H9 (cell line): ENCODE data around the gene ERAP2. TPM values are rescaled to one million over a fixed set of nuclear protein-coding genes. Genes with fewer than 3 reads are reported as not detected.

Experiments
- DNase-seq: peaks from one replicate; pipeline ENCODE4 v3.0.0-alpha.2; 2017
- H2AFZ ChIP-seq: one replicate; pipeline ENCODE4 v1.6.1; 2013; ENCODE audit warnings: mild to moderate bottlenecking, low read length, control low read depth, moderate library complexity
- H2AK5ac ChIP-seq: 2 replicates; pipeline ENCODE4 v1.6.1; 2013; ENCODE audit warnings: low read length, control low read depth, mixed read lengths; ENCODE audit not compliant: insufficient read length
- H2BK120ac ChIP-seq: one replicate; pipeline ENCODE4 v1.6.1; 2013; ENCODE audit warnings: low read depth, mild to moderate bottlenecking, low read length, control low read depth, inconsistent platforms; ENCODE audit not compliant: poor library complexity, severe bottlenecking
- H2BK12ac ChIP-seq: 2 replicates; pipeline ENCODE4 v1.6.1; 2013; ENCODE audit warnings: low read length, control low read depth, mixed read lengths, low read depth; ENCODE audit not compliant: insufficient read length
- H2BK15ac ChIP-seq: 2 replicates; pipeline ENCODE4 v1.6.1; 2013; ENCODE audit warnings: low read depth, low read length, control low read depth
- H2BK20ac ChIP-seq: one replicate; pipeline ENCODE4 v1.6.1; 2013; ENCODE audit warnings: low read depth, mild to moderate bottlenecking, low read length, control low read depth, inconsistent platforms; ENCODE audit not compliant: poor library complexity, severe bottlenecking
- H2BK5ac ChIP-seq: 2 replicates; pipeline ENCODE4 v1.6.1; 2013; ENCODE audit warnings: low read length, control low read depth, mixed read lengths; ENCODE audit not compliant: insufficient read length
- H3K14ac ChIP-seq: 2 replicates; pipeline ENCODE4 v1.6.1; 2013; ENCODE audit warnings: low read length, control low read depth; ENCODE audit not compliant: insufficient read depth
- H3K18ac ChIP-seq: 2 replicates; pipeline ENCODE4 v1.6.1; 2013; ENCODE audit warnings: low read depth, mild to moderate bottlenecking, mixed read lengths, low read length, control low read depth; ENCODE audit not compliant: insufficient read length
- H3K23ac ChIP-seq: 2 replicates; pipeline ENCODE4 v1.6.1; 2013; ENCODE audit warnings: low read length, control low read depth, mixed read lengths, low read depth; ENCODE audit not compliant: insufficient read length
- H3K23me2 ChIP-seq: 2 replicates; pipeline ENCODE4 v1.6.1; 2013; ENCODE audit warnings: low read depth, mild to moderate bottlenecking, mixed read lengths, low read length, control low read depth; ENCODE audit not compliant: insufficient read length, poor library complexity, severe bottlenecking
- H3K27ac ChIP-seq: 2 replicates; pipeline ENCODE4 v1.5.1; 2013; ENCODE audit warnings: low read length, control low read depth, mixed read lengths, low read depth; ENCODE audit not compliant: insufficient read length
- H3K27me3 ChIP-seq: 2 replicates; pipeline ENCODE4 v1.6.1; 2013; ENCODE audit warnings: low read length, control low read depth, inconsistent platforms; ENCODE audit not compliant: insufficient read depth
- H3K4ac ChIP-seq: 2 replicates; pipeline ENCODE4 v1.6.1; 2013; ENCODE audit warnings: low read depth, mild to moderate bottlenecking, control low read depth, inconsistent platforms, low read length, moderate library complexity
- H3K4me1 ChIP-seq: 2 replicates; pipeline ENCODE4 v1.6.1; 2013; ENCODE audit warnings: low read length, control low read depth, inconsistent platforms; ENCODE audit not compliant: insufficient read depth
- H3K4me2 ChIP-seq: 2 replicates; pipeline ENCODE4 v1.6.1; 2013; ENCODE audit warnings: low read length, control low read depth, mixed read lengths; ENCODE audit not compliant: insufficient read length, insufficient read depth
- H3K56ac ChIP-seq: 2 replicates; pipeline ENCODE4 v1.6.1; 2013; ENCODE audit warnings: low read depth, mild to moderate bottlenecking, mixed read lengths, low read length, control low read depth; ENCODE audit not compliant: insufficient read length
- H3K79me1 ChIP-seq: 2 replicates; pipeline ENCODE4 v1.6.1; 2013; ENCODE audit warnings: low read depth, mild to moderate bottlenecking, moderate library complexity, low read length, control low read depth, inconsistent platforms; ENCODE audit not compliant: insufficient read depth, poor library complexity, severe bottlenecking
- H3K79me2 ChIP-seq: 2 replicates; pipeline ENCODE4 v1.6.1; 2013; ENCODE audit warnings: low read length, control low read depth, inconsistent platforms; ENCODE audit not compliant: insufficient read depth
- H3K9ac ChIP-seq: 2 replicates; pipeline ENCODE4 v1.6.1; 2013; ENCODE audit warnings: low read length, control low read depth, mixed read lengths; ENCODE audit not compliant: insufficient read length; ENCODE audit errors: extremely low read depth
- H3K9me3 ChIP-seq: one replicate; pipeline ENCODE4 v1.6.1; 2013; ENCODE audit warnings: low read depth, low read length, inconsistent platforms; ENCODE audit not compliant: control insufficient read depth
- H3T11ph ChIP-seq: one replicate; pipeline ENCODE4 v1.6.1; 2013; ENCODE audit warnings: mild to moderate bottlenecking, low read length, control low read depth, inconsistent platforms
- H4K20me1 ChIP-seq: one replicate; pipeline ENCODE4 v1.6.1; 2013; ENCODE audit not compliant: control insufficient read depth, insufficient read length, insufficient read depth
- H4K5ac ChIP-seq: 2 replicates; pipeline ENCODE4 v1.6.1; 2013; ENCODE audit warnings: low read depth, mild to moderate bottlenecking, mixed read lengths, low read length, control low read depth; ENCODE audit not compliant: insufficient read length
- H4K8ac ChIP-seq: replicated peaks from 2 replicates; pipeline ENCODE4 v1.6.1; 2013; ENCODE audit warnings: low read length, control low read depth, mixed read lengths, low read depth; ENCODE audit not compliant: insufficient read length
- H4K91ac ChIP-seq: 2 replicates; pipeline ENCODE4 v1.6.1; 2013; ENCODE audit warnings: low read depth, mild to moderate bottlenecking, moderate library complexity, mixed read lengths, low read length, control low read depth; ENCODE audit not compliant: insufficient read length
- H3K27ac Mint-ChIP-seq, 3 experiments: 2 replicates in 2 of 3; 3 replicates in 1 of 3; pipeline ENCODE4 v1.8.0; 2020 to 2021; ENCODE audit warnings: mixed read lengths in 3 of 3, mild to moderate bottlenecking in 1 of 3, moderate library complexity in 1 of 3
- H3K27me3 Mint-ChIP-seq: 2 replicates; pipeline ENCODE4 v1.8.0; 2021; ENCODE audit warnings: low read depth, mild to moderate bottlenecking, moderate library complexity, mixed read lengths
- H3K36me3 Mint-ChIP-seq, 3 experiments: 2 replicates in 2 of 3; 3 replicates in 1 of 3; pipeline ENCODE4 v1.8.0; 2020 to 2021; ENCODE audit warnings: low read depth in 3 of 3, mixed read lengths in 3 of 3; ENCODE audit not compliant: insufficient read depth in 1 of 3
- H3K4me1 Mint-ChIP-seq, 2 experiments: 2 replicates each; pipeline ENCODE4 v1.8.0; 2020; ENCODE audit warnings: mixed read lengths in 2 of 2
- H3K4me3 Mint-ChIP-seq, 2 experiments: 2 replicates in 1 of 2; 3 replicates in 1 of 2; pipeline ENCODE4 v1.8.0; 2020 to 2021; ENCODE audit warnings: mild to moderate bottlenecking in 2 of 2, mixed read lengths in 2 of 2, moderate library complexity in 1 of 2
- H3K9me3 Mint-ChIP-seq, 2 experiments: 2 replicates in 1 of 2; 3 replicates in 1 of 2; pipeline ENCODE4 v1.8.0; 2020; ENCODE audit warnings: mild to moderate bottlenecking in 2 of 2, mixed read lengths in 2 of 2, moderate library complexity in 1 of 2
- CTCF ChIP-seq: fragments of 200-600 bp; sonication (generic); conservative IDR thresholded peaks from 3 replicates; pipeline ENCODE4 v1.8.0; 2021; ENCODE audit warnings: antibody characterized with exemption, mild to moderate bottlenecking
- WGBS: extraction: QIAGEN DNeasy Blood & Tissue Kit; methylation state at CpG from one replicate; pipeline ENCODE4 v1.1.7; 2013; ENCODE audit warnings: missing lambda C conversion rate, low lambda C conversion rate, mixed read lengths; ENCODE audit not compliant: insufficient read length; ENCODE audit errors: extremely low coverage; 5-methylcytosine and 5-hydroxymethylcytosine counted together
- total RNA-seq: library from RNA; stranded (reverse); gene quantifications from 2 replicates; pipeline ENCODE4 v1.2.1, GENCODE V29; 2021

ERAP2 gene
- total RNA-seq, 1 experiment from 2014 or later = 0.09 TPM

- H3K79me1 ChIP-seq = no peaks in the 10 kb centered on the region
- no CpG with 5 or more reads among the region's 1 CpG for WGBS
Measured at GRCh38 chr5:96864922-96865530, 11.3 kb upstream of the ERAP2 start.

More at GRCh38 chr5:96864922-96865530, 11.3 kb upstream of the ERAP2 start:
- H3K4ac ChIP-seq = no peak overlapping the region
- no peak for DNase-seq
- H3K9me3 ChIP-seq = no peaks in the 10 kb centered on the region
- no peak overlapping the region for H4K5ac ChIP-seq
- H3K4me2 ChIP-seq = no peak overlapping the region
- H2AFZ ChIP-seq = no peak overlapping the region
- H3K9me3 Mint-ChIP-seq = no peaks in the 10 kb centered on the region
- no peak overlapping the region for H3K23ac ChIP-seq
- no peak overlapping the region for H3K9ac ChIP-seq
- H2AK5ac ChIP-seq = no peak overlapping the region
- TF ChIP-seq CTCF = no peak
- no peaks in the 10 kb centered on the region for H3K23me2 ChIP-seq
- H3T11ph ChIP-seq = no peak overlapping the region
- no peaks in the 10 kb centered on the region for H3K4me1 ChIP-seq
- no peak overlapping the region for H2BK20ac ChIP-seq
- no peak overlapping the region for H2BK5ac ChIP-seq
- H3K27ac ChIP-seq = no peak overlapping the region
- H3K4me3 Mint-ChIP-seq = no peak overlapping the region
- H2BK15ac ChIP-seq = no peak overlapping the region
- no peak overlapping the region for H4K8ac ChIP-seq
- H3K4me1 Mint-ChIP-seq = peaks cover 13% of the 10 kb centered on the region in 2 experiments
- no peak overlapping the region for H3K14ac ChIP-seq
- H4K91ac ChIP-seq = no peak overlapping the region
- H3K27me3 Mint-ChIP-seq = no peaks in the 10 kb centered on the region
- no peak overlapping the region for H3K18ac ChIP-seq
- H3K56ac ChIP-seq = no peak overlapping the region
- no peaks in the 10 kb centered on the region for H3K27me3 ChIP-seq
- no peaks in the 10 kb centered on the region for H3K36me3 Mint-ChIP-seq
- no peak overlapping the region for H2BK12ac ChIP-seq
- H3K79me2 ChIP-seq = no peaks in the 10 kb centered on the region
- no peak overlapping the region for H2BK120ac ChIP-seq
- H3K27ac Mint-ChIP-seq = no peak overlapping the region
- H4K20me1 ChIP-seq = no peaks in the 10 kb centered on the region
